Upper lobe of right lung (tissue), 1 donor: ENCODE results near the gene LLGL1. TPM values are rescaled to one million over a fixed set of nuclear protein-coding genes. Genes with fewer than 3 reads are reported as not detected.

Experiments used
- ATAC-seq: fragments of 200-7000 bp; cut with Tn5 transposase; one replicate; pipeline ENCODE4 v1.9.1; 2020; ENCODE audit warnings: mild to moderate bottlenecking, moderate library complexity
- DNase-seq: peaks from one replicate; pipeline ENCODE4 v3.0.0-alpha.2; 2020
- H3K27ac ChIP-seq: fragments of 200-600 bp; one replicate; pipeline ENCODE4 v1.8.0; 2022
- H3K27me3 ChIP-seq: fragments of 200-600 bp; one replicate; pipeline ENCODE4 v1.8.0; 2022; ENCODE audit warnings: mild to moderate bottlenecking
- H3K36me3 ChIP-seq: fragments of 200-600 bp; one replicate; pipeline ENCODE4 v1.8.0; 2022
- H3K4me1 ChIP-seq: fragments of 200-600 bp; one replicate; pipeline ENCODE4 v1.8.0; 2022
- H3K4me3 ChIP-seq: fragments of 200-600 bp; one replicate; pipeline ENCODE4 v1.8.0; 2022; ENCODE audit warnings: mild to moderate bottlenecking
- H3K9me3 ChIP-seq: fragments of 200-600 bp; one replicate; pipeline ENCODE4 v1.8.0; 2022
- CTCF ChIP-seq: fragments of 200-600 bp; IDR thresholded peaks from one replicate; pipeline ENCODE4 v1.8.0; 2022; ENCODE audit warnings: antibody characterized with exemption
- intact Hi-C: fragments of 100-400 bp; cut with DNase I; formaldehyde crosslinking; loops from one replicate; pipeline ENCODE4 v1.11.0; 2022
- total RNA-seq: library from RNA; stranded (reverse); fragmentation: NEBNext Ultra II Directional; extraction: Animal tissue kit (Norgen Biotek cat#: 25700); gene quantifications from one replicate; pipeline ENCODE4 v1.2.1, GENCODE V29; 2021
- donor health status: DM: no; HTN: yes; CAD: no; lungs with severe emphysema.

LLGL1 gene
- total RNA-seq, 1 donor from 2014 or later = 11.7 TPM

- no peaks in the 10 kb centered on the region for H3K9me3 ChIP-seq
- no peak overlapping the region for H3K4me3 ChIP-seq
- intact Hi-C loops = no loop called here
- no peaks in the 10 kb centered on the region for H3K27me3 ChIP-seq
- peak overlapping the region; percentile 42 for H3K27ac ChIP-seq
- peaks cover 66% of the 10 kb centered on the region for H3K4me1 ChIP-seq
- TF ChIP-seq CTCF = no peak
- ATAC-seq (no peak), DNase-seq (no peak)
- peaks cover 35% of the 10 kb centered on the region for H3K36me3 ChIP-seq
These were observed 34.7 kb upstream of the LLGL1 start for GRCh38 chr17:18190628-18191235.

GRCh38 chr17:18191236-18191667 lies 34.2 kb upstream of the LLGL1 start:
- intact Hi-C loops = no loop called here
- Histone ChIP-seq H3K9me3 (no peaks in the 10 kb centered on the region), H3K4me3 (no peak overlapping the region), H3K27me3 (no peaks in the 10 kb centered on the region), H3K4me1 (peaks cover 61% of the 10 kb centered on the region), H3K27ac (no peak overlapping the region), H3K36me3 (peaks cover 40% of the 10 kb centered on the region)
- DNase-seq = no peak
- no peak for TF ChIP-seq CTCF
- ATAC-seq = peak; percentile 47

GRCh38 chr17:18191967-18192366 lies 33.5 kb upstream of the LLGL1 start:
- intact Hi-C loops = no loop called here
- no peak overlapping the region for H3K4me3 ChIP-seq
- no peaks in the 10 kb centered on the region for H3K27me3 ChIP-seq
- TF ChIP-seq CTCF = peak; percentile 22
- no peak overlapping the region for H3K27ac ChIP-seq
- DNase-seq (no peak), ATAC-seq (no peak)
- peaks cover 47% of the 10 kb centered on the region for H3K36me3 ChIP-seq
- H3K4me1 ChIP-seq = peaks cover 54% of the 10 kb centered on the region
- H3K9me3 ChIP-seq = no peaks in the 10 kb centered on the region

- Histone ChIP-seq H3K4me3 (no peak overlapping the region), H3K27ac (no peak overlapping the region), H3K36me3 (peaks cover 53% of the 10 kb centered on the region), H3K27me3 (no peaks in the 10 kb centered on the region), H3K4me1 (peaks cover 31% of the 10 kb centered on the region), H3K9me3 (no peaks in the 10 kb centered on the region)
- no peak for TF ChIP-seq CTCF
- intact Hi-C loops = no loop called here
- no peak for ATAC-seq
- DNase-seq = no peak
These were observed 31.0 kb upstream of the LLGL1 start for GRCh38 chr17:18194394-18194793.

- DNase-seq (no peak), ATAC-seq (no peak)
- no peak overlapping the region for H3K27ac ChIP-seq
- H3K27me3 ChIP-seq = no peaks in the 10 kb centered on the region
- H3K4me1 ChIP-seq = peaks cover 29% of the 10 kb centered on the region
- peaks cover 55% of the 10 kb centered on the region for H3K36me3 ChIP-seq
- intact Hi-C loops = no loop called here
- TF ChIP-seq CTCF = no peak
- H3K9me3 ChIP-seq = no peaks in the 10 kb centered on the region
- no peak overlapping the region for H3K4me3 ChIP-seq
These were observed 30.6 kb upstream of the LLGL1 start for GRCh38 chr17:18194804-18195203.

GRCh38 chr17:18195246-18195645 lies 30.2 kb upstream of the LLGL1 start:
- ATAC-seq (no peak), DNase-seq (no peak)
- no peak for TF ChIP-seq CTCF
- Histone ChIP-seq H3K27ac (no peak overlapping the region), H3K36me3 (peaks cover 55% of the 10 kb centered on the region), H3K9me3 (no peaks in the 10 kb centered on the region), H3K4me3 (no peak overlapping the region), H3K4me1 (peaks cover 24% of the 10 kb centered on the region), H3K27me3 (no peaks in the 10 kb centered on the region)
- intact Hi-C loops = no loop called here
